H1 (cell line): ENCODE data around the gene NUP85. TPM values are rescaled to one million over a fixed set of nuclear protein-coding genes. Genes with fewer than 3 reads are reported as not detected.

Experiments
- CBX5 ChIP-seq: fragments of 300-800, 300-1000 bp; sonication (generic); IDR thresholded peaks from 2 replicates; pipeline ENCODE4 v1.7.1; 2016; ENCODE audit warnings: antibody characterized with exemption, low read length, low read depth
- CHD7 ChIP-seq: fragments of 300-600 bp; sonication (generic); IDR thresholded peaks from 2 replicates; pipeline ENCODE4 v1.7.1; 2012; ENCODE audit warnings: low read length, moderate library complexity, mild to moderate bottlenecking, inconsistent platforms; ENCODE audit not compliant: insufficient replicate concordance
- EGR1 ChIP-seq: IDR thresholded peaks from 2 replicates; pipeline ENCODE4 v1.6.1; 2011; ENCODE audit warnings: low read depth, low read length, borderline replicate concordance
- GTF2F1 ChIP-seq: IDR thresholded peaks from 2 replicates; pipeline ENCODE4 v1.6.1; 2012; ENCODE audit warnings: low read depth, low read length, improper control_type of control experiment, borderline replicate concordance
- KDM5A ChIP-seq: fragments of 200-600 bp; IDR thresholded peaks from 2 replicates; pipeline ENCODE4 v1.7.1; 2012; ENCODE audit warnings: mild to moderate bottlenecking, low read length, inconsistent platforms, mixed read lengths
- NRF1 ChIP-seq: IDR thresholded peaks from 2 replicates; pipeline ENCODE4 v1.6.1; 2011; ENCODE audit warnings: mild to moderate bottlenecking, low read depth, low read length, improper control_type of control experiment
- POLR2A ChIP-seq, 2 experiments: IDR thresholded peaks; 1 replicate in 1 of 2; 2 replicates in 1 of 2; pipeline ENCODE4 v1.6.1; 2011; ENCODE audit warnings: low read depth in 2 of 2, low read length in 2 of 2, mild to moderate bottlenecking in 2 of 2; ENCODE audit errors: control extremely low read depth in 1 of 2
- SP4 ChIP-seq: IDR thresholded peaks from 2 replicates; pipeline ENCODE4 v1.6.1; 2012; ENCODE audit warnings: low read length, inconsistent platforms
- SUZ12 ChIP-seq: fragments of 200-600 bp; sonication (generic); IDR thresholded peaks from 2 replicates; pipeline ENCODE4 v1.6.1; 2012; ENCODE audit warnings: mild to moderate bottlenecking, inconsistent platforms, low read length, moderate library complexity, mixed read lengths
- TCF12 ChIP-seq: IDR thresholded peaks from 2 replicates; pipeline ENCODE4 v1.6.1; 2011; ENCODE audit warnings: low read depth, mild to moderate bottlenecking, low read length
- polyA plus RNA-seq, 7 experiments: library from polyadenylated mRNA; depleted of rRNA in 3 of 7; stranded (reverse) in 5 of 7; unstranded in 2 of 7; fragments of >200 nt in 5 of 7; fragments of 200-250 nt in 2 of 7; gene quantifications; 1 replicate in 5 of 7; 2 replicates in 1 of 7; 4 replicates in 1 of 7; pipeline versions ENCODE4 v1.2.1 to v1.2.3, GENCODE V29; 2011 to 2013; ENCODE audit warnings: missing spikeins in 2 of 7, mixed read lengths in 2 of 7
- total RNA-seq: library from RNA; stranded (reverse); fragmentation: NEBNext Ultra II Directional; extraction: Animal tissue kit (Norgen Biotek cat#: 25700); gene quantifications from 2 replicates; pipeline ENCODE4 v1.2.1, GENCODE V29; 2021

The NUP85 gene
- total and polyA plus RNA-seq, 2 of the 8 experiments (the other 6 are each of a cell fraction or from before 2014, with no cell fraction given): 98.5 to 154 TPM

GRCh38 chr17:75182569-75183436, 22.7 kb upstream of the NUP85 start, which contains the start of gene SUMO2 (continued):
- TF ChIP-seq SUZ12: no peak
- TF ChIP-seq POLR2A (IDR thresholded peaks at IDR 0.05; ENCODE audit: control extremely low read depth in 1 of 2, low read depth in 2 of 2, low read length in 2 of 2): peak; percentile 44 to 89
- TF ChIP-seq EGR1: no peak
- TF ChIP-seq NRF1: no peak
- TF ChIP-seq TCF12: no peak
- TF ChIP-seq SP4: no peak
- no peak for TF ChIP-seq GTF2F1
- TF ChIP-seq CHD7: no peak
- TF ChIP-seq KDM5A: no peak; the same call in 1 of the 2 replicates
- TF ChIP-seq CBX5: no peak
